HTR-8/SVneo (cell line): ENCODE results near the gene TIAM2.
"Not testable (repeated sequence)": the region's sequence is repeated elsewhere in the genome, so short reads cannot be mapped to it uniquely, and the experiment has no call there.

Source experiments
- DNase-seq: peaks from one replicate; pipeline ENCODE4 v3.0.0; 2011; ENCODE audit warnings: low spot score, mixed read lengths; ENCODE audit not compliant: insufficient read length
- FAIRE-seq: peaks from 2 replicates; lab custom pipeline; 2011; peaks lifted over from hg19 to GRCh38; lab: Jason Lieb, UNC

Gene TIAM2

GRCh38 chr6:155265843-155266535, 270.9 kb downstream of the TIAM2 start:
- no peak for FAIRE-seq
- no peak for DNase-seq

GRCh38 chr6:155267411-155267810, 272.3 kb downstream of the TIAM2 start:
- DNase-seq (no peak), FAIRE-seq (no peak)

GRCh38 chr6:155268088-155268867, 273.2 kb downstream of the TIAM2 start:
- FAIRE-seq: not testable (repeated sequence)
- DNase-seq: peak; percentile 15

GRCh38 chr6:155269765-155270164, 274.6 kb downstream of the TIAM2 start:
- FAIRE-seq (no peak), DNase-seq (no peak)

GRCh38 chr6:155270561-155271091, 275.5 kb downstream of the TIAM2 start:
- DNase-seq: no peak
- FAIRE-seq: no peak

- no peak for DNase-seq
- FAIRE-seq: no peak
Observed at GRCh38 chr6:155271145-155271544, 276.0 kb downstream of the TIAM2 start.

DNA sequence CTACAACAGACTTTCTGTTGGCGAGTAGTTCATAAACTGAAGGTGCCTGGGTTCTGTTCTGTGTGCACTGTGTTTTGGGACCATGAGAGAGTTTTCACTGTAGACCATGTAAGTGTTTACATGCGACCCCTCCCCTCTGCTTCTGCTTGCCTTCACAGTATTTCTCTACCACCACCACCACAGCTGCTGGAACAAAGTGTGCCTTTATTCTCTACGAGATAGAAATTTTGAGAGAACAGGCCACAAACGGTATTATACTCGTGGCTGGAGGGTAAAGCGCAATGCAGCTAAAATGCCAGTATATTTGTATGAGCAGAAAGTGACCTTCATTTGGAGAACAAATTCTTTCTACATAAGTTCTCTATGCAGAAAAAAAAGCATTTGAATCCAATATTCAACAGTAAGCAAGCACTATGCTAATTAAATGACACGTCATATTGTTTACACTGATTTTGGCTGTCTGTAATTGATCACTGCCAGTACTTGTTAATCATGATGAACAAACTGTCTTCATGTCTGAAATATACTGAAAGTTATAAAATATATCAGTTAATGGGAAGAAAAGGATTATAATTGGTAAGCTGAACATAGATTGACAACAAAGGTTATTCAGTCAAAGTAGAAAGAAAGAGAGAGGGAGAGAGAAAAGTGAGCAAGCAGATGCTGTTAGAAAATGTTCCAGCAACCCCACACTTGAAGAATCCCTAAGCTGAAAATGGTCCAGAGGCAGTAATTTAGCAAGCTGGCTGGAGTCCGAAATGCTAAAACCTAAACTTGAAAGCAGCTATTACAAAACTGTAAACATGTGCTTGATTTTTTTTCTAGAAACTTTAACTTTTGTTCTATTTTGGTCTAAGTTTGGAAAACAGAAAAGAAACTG, 277.5 kb downstream of the TIAM2 start:
- DNase-seq (no peak), FAIRE-seq (no peak)

GRCh38 chr6:155273431-155273830, 278.3 kb downstream of the TIAM2 start:
- DNase-seq (peak; percentile 22), FAIRE-seq (no peak)

- DNase-seq (no peak), FAIRE-seq (no peak)
Observed at GRCh38 chr6:155274106-155274505, 279.0 kb downstream of the TIAM2 start.

DNA sequence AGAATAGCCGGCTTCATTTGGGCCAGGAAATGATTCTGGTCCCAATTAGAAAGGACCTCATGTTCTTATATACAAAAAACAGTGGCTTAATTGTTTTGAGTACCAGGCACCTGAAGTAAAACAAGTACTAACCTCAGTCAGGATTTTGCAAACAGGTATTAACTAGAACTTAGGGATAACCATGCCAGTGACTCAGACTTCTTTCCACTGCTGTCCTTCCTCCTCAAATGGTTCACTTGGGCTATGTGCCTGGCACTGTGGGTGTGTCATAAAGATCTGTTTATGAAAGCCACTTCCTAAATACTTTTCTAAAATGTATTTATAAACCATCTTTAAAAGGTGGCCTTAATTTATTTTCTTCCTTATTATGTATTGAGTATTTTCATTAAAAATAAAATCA, 279.4 kb downstream of the TIAM2 start:
- FAIRE-seq (no peak), DNase-seq (no peak)

GRCh38 chr6:155275808-155276480, 280.8 kb downstream of the TIAM2 start:
- no peak for DNase-seq
- FAIRE-seq: peak; percentile 16

- no peak for DNase-seq
- no peak for FAIRE-seq
Observed at GRCh38 chr6:155276638-155277037, 281.5 kb downstream of the TIAM2 start.

- DNase-seq (no peak), FAIRE-seq (no peak)
Observed at GRCh38 chr6:155278319-155279049, 283.4 kb downstream of the TIAM2 start.

GRCh38 chr6:155284775-155285174, 289.7 kb downstream of the TIAM2 start:
- no peak for DNase-seq

GRCh38 chr6:155287762-155288161, 292.6 kb downstream of the TIAM2 start:
- DNase-seq (no peak), FAIRE-seq (no peak)

More at GRCh38 chr6:155284775-155285174, 289.7 kb downstream of the TIAM2 start:
- FAIRE-seq: no peak

GRCh38 chr6:155290491-155290890, 295.4 kb downstream of the TIAM2 start:
- DNase-seq (no peak), FAIRE-seq (no peak)

DNA sequence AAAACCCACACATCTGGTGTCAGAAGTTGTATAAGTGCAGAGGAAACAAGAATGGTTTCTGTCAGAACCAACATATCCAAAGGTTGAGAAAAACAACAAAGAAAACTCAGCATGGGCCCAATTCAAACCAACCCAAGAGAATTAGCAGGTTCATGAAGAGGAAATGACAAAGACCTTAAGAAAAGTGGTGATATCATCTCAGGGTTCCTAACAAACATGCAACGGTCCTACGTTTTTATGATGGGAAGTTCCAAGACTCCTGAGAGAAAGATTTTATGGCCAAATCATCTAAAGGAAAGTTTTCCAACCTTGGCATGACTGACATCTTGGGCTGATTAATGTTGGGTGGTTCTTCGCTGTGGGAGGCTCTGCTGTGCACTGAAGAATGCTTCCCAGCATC, 296.2 kb downstream of the TIAM2 start:
- DNase-seq: no peak
- FAIRE-seq: no peak

- DNase-seq (no peak), FAIRE-seq (no peak)
Observed at GRCh38 chr6:155292711-155293110, 297.6 kb downstream of the TIAM2 start.

- DNase-seq (no peak), FAIRE-seq (no peak)
Observed at GRCh38 chr6:155297669-155298068, 302.6 kb downstream of the TIAM2 start.
